GM10248 (cell line): ENCODE results near the gene TOMM22.

Experiments
- CTCF ChIA-PET: fragments of 300-600 bp; sonication (Branson Sonifier 250); formaldehyde crosslinking; extraction: SDS; loops from one replicate; lab custom pipeline; 2021; ENCODE audit warnings: antibody characterized with exemption; lab: Yijun Ruan, JAX
- POLR2A ChIA-PET: fragments of 350-650 bp; sonication (Branson Sonifier 250); formaldehyde crosslinking; extraction: SDS; loops from one replicate; lab custom pipeline; 2020; ENCODE audit warnings: antibody characterized with exemption; lab: Yijun Ruan, JAX
- DNase-seq: peaks from one replicate; pipeline ENCODE4 v3.0.0; 2012; ENCODE audit errors: extremely low spot score
- CTCF ChIP-seq: IDR thresholded peaks from 2 replicates; pipeline ENCODE4 v1.5.1; 2012; ENCODE audit warnings: mild to moderate bottlenecking, low read depth; ENCODE audit errors: extremely low read depth, missing control alignments, control extremely low read depth

Gene TOMM22

GRCh38 chr22:38705235-38706100, 23.7 kb downstream of the TOMM22 start, which contains the start of gene GTPBP1:
TSS of gene GTPBP1 (plus strand) at chr22:38705944. CDS start at chr22:38705956, 12 bp downstream.
- ChIA-PET CTCF (interaction anchor here (1.0 to 3.1 kb wide), 4 partner anchors 10 to 443 kb away, joined by 3 to 14 read pairs (median 6); partner anchors contain the start of gene TOMM22), POLR2A (interaction anchor here (0.7 to 1.0 kb wide), 3 partner anchors 24 to 166 kb away, joined by 3 to 5 read pairs (median 3); partner anchors contain the start of genes CBX6 and TOMM22)
- no peak for TF ChIP-seq CTCF
- DNase-seq: peak; percentile 96

- no peak for TF ChIP-seq CTCF
- ChIA-PET CTCF (interaction anchor here (1.0 to 3.1 kb wide), 6 partner anchors 10 to 444 kb away, joined by 3 to 14 read pairs (median 6); partner anchors contain the start of gene TOMM22), POLR2A (interaction anchor here (0.6 to 1.0 kb wide), 3 partner anchors 25 to 476 kb away, joined by 3 to 5 read pairs (median 4); partner anchors contain the start of gene TOMM22)
- no peak for DNase-seq
Observed at GRCh38 chr22:38706101-38706900, 24.5 kb downstream of the TOMM22 start.

DNA sequence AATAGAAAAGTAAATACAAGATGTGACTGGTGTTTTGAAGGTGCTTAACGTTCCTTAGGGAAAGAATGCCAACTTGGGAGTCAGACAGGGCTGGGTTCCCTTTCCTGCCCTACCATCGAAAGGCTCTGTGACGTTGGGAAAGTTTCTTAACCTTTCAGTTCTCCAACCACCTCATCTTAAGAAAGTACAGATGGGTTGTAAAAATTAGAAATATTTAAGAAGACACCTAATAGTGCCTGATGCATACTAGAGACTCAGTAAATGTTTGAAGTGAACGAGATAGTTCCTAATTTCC, 25.1 kb downstream of the TOMM22 start:
- ChIA-PET POLR2A (interaction anchor here (0.6 kb wide), 1 partner anchor 476 kb away, joined by 4 read pairs; no protein-coding TSS in a partner anchor), CTCF (interaction anchor here (1.0 to 3.1 kb wide), 5 partner anchors 11 to 25 kb away, joined by 3 to 14 read pairs (median 9); partner anchors contain the start of gene TOMM22)
- TF ChIP-seq CTCF: no peak
- no peak for DNase-seq

DNA sequence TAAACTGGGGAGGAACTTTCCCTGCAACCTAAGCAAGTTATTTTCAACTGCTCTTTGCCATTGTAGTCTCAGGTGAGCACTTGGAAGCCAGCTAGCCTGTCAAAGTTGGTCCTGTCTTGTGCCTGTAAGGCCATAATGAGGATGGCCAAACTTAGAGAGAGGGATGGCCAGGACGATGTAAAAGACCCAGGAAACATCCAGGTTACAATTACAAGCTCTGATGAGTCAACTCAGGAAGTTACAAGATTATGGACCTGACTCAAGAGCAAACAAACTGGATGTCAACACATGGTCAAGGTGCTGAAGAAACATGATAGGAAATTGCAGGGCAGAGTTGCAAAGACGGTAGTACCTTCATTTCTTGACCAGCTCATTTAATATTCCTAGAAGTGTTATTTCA, 25.6 kb downstream of the TOMM22 start:
- no peak for DNase-seq
- CTCF ChIA-PET: interaction anchor here (1.0 to 3.1 kb wide), 6 partner anchors 9 to 26 kb away, joined by 3 to 14 read pairs (median 7); partner anchors contain the start of gene TOMM22
- POLR2A ChIA-PET: interaction anchor here (0.7 kb wide), 1 partner anchor 9 kb away, joined by 3 read pairs; no protein-coding TSS in a partner anchor
- no peak for TF ChIP-seq CTCF

GRCh38 chr22:38707984-38708383, 26.2 kb downstream of the TOMM22 start:
- CTCF ChIA-PET: interaction anchor here (0.7 to 1.9 kb wide), 3 partner anchors 8 to 26 kb away, joined by 3 to 9 read pairs (median 5); partner anchors contain the start of gene TOMM22
- TF ChIP-seq CTCF: no peak
- POLR2A ChIA-PET: interaction anchor here (0.7 kb wide), 1 partner anchor 8 kb away, joined by 3 read pairs; no protein-coding TSS in a partner anchor
- DNase-seq: no peak
